AG09319 (cell line): ENCODE data around the gene TTC1.

Experiments
- DNase-seq: peaks from one replicate; pipeline ENCODE4 v3.0.0-alpha.2; 2010; ENCODE audit warnings: low read depth; ENCODE audit errors: extremely low read depth
- TF ChIP-seq, protein P1 (sequence below): IDR thresholded peaks from 2 replicates; pipeline ENCODE4 v1.5.1; 2011; ENCODE audit warnings: low read depth, mild to moderate bottlenecking, inconsistent platforms, low read length, moderate library complexity

The TTC1 gene

DNA sequence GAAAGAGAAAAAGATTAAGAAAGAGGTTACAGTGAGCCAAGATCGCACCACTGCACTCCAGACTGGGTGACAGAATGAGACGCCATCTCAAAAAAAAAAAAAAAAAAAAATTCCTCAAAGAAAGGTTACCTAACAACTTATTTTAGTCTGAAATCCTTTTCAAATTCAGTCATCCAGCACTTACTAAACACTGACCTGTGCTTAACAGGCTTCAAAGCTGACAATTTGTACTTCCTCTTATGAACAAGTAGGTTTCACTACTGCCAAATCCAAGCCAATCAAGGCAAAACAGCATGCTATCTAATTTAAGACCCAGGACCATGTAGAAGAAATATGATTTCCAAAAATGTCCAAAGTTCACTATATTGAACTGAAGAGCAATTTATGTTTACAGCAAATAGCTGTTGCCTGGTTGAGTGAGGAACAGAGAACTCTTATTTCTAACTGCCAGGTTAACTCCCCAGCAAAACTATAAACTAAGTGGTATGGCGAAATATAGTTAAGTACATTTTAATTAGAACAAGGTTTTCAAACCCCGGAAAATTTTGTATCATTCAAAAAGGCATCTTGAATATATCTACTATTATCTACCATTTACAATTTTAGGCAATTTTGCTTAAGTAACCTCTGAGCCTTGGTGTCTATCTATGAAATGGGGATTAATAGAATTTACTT lies 96.9 kb downstream of the TTC1 start:
- DNase-seq: no peak
- TF ChIP-seq, protein P1, sequence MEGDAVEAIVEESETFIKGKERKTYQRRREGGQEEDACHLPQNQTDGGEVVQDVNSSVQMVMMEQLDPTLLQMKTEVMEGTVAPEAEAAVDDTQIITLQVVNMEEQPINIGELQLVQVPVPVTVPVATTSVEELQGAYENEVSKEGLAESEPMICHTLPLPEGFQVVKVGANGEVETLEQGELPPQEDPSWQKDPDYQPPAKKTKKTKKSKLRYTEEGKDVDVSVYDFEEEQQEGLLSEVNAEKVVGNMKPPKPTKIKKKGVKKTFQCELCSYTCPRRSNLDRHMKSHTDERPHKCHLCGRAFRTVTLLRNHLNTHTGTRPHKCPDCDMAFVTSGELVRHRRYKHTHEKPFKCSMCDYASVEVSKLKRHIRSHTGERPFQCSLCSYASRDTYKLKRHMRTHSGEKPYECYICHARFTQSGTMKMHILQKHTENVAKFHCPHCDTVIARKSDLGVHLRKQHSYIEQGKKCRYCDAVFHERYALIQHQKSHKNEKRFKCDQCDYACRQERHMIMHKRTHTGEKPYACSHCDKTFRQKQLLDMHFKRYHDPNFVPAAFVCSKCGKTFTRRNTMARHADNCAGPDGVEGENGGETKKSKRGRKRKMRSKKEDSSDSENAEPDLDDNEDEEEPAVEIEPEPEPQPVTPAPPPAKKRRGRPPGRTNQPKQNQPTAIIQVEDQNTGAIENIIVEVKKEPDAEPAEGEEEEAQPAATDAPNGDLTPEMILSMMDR: no peak

DNA sequence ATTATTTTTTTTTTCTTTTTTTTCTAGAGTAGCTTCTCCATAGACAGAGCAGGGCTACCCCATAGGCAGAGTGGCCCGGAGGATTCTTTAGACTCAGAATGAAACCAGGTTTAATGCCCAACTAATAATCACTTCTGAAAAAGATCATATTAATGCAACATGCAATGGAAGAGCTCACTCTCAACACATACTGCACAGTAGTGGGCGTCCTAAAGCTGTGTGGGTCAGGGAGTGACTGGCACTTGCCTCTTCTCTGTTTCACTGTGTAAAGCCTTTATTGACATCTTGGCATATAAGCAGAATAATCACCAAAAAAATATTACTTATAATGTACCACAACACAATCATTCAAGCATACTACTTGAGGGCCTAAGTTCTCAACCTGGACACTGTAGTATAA lies 99.2 kb downstream of the TTC1 start:
- no peak for DNase-seq
- TF ChIP-seq, protein P1: no peak
